HepG2 (cell line): ENCODE measurements around the gene AGO4. TPM values are rescaled to one million over a fixed set of nuclear protein-coding genes. Genes with fewer than 3 reads are reported as not detected.

Source experiments
- ASH2L ChIP-seq: fragments of 300-600, 200-600 bp; sonication (generic); IDR thresholded peaks from 2 replicates; pipeline ENCODE4 v1.7.0; 2017; ENCODE audit warnings: low read depth, mild to moderate bottlenecking, moderate library complexity, mixed read lengths, low read length; ENCODE audit not compliant: insufficient read length
- CC2D1A ChIP-seq: sonication (generic); formaldehyde crosslinking; IDR thresholded peaks from 2 replicates; pipeline ENCODE4 v1.8.1; 2023; ENCODE audit warnings: mild to moderate bottlenecking, missing genetic modification reagents
- CREM ChIP-seq, 2 experiments: sonication (generic) in 1 of 2; formaldehyde crosslinking in 1 of 2; IDR thresholded peaks; 2 replicates each; pipeline versions ENCODE4 v1.4.0 to v1.6.1; 2016 to 2020; ENCODE audit warnings: antibody characterized with exemption in 1 of 2, mild to moderate bottlenecking in 1 of 2, missing genetic modification reagents in 1 of 2
- DNMT1 ChIP-seq: sonication (generic); formaldehyde crosslinking; IDR thresholded peaks from 2 replicates; pipeline ENCODE4 v1.5.1; 2020; ENCODE audit warnings: mild to moderate bottlenecking, missing genetic modification reagents
- FOXO1 ChIP-seq: sonication (generic); formaldehyde crosslinking; IDR thresholded peaks from 2 replicates; pipeline ENCODE4 v1.4.0; 2020; ENCODE audit warnings: missing genetic modification reagents
- GZF1 ChIP-seq: sonication (generic); formaldehyde crosslinking; IDR thresholded peaks from 2 replicates; pipeline ENCODE4 v1.5.1; 2020; ENCODE audit warnings: mild to moderate bottlenecking, missing genetic modification reagents
- IRF2 ChIP-seq: IDR thresholded peaks from 2 replicates; pipeline ENCODE4 v1.6.1; 2018; ENCODE audit warnings: missing genetic modification reagents, missing compliant biosample characterization
- IRX3 ChIP-seq: sonication (generic); formaldehyde crosslinking; IDR thresholded peaks from 2 replicates; pipeline ENCODE4 v1.8.1; 2023; ENCODE audit warnings: mild to moderate bottlenecking, low read depth, missing genetic modification reagents, borderline replicate concordance
- KLF13 ChIP-seq: sonication (generic); formaldehyde crosslinking; IDR thresholded peaks from 2 replicates; pipeline ENCODE4 v1.4.0; 2020; ENCODE audit warnings: mild to moderate bottlenecking, missing genetic modification reagents
- MAZ ChIP-seq, 2 experiments: sonication (generic) in 1 of 2; formaldehyde crosslinking in 1 of 2; IDR thresholded peaks; 2 replicates each; pipeline versions ENCODE4 v1.5.0 to v1.6.1; 2012 to 2020; ENCODE audit warnings: low read depth in 2 of 2, mild to moderate bottlenecking in 2 of 2, borderline replicate concordance in 1 of 2, improper control_type of control experiment in 1 of 2, low read length in 1 of 2, missing genetic modification reagents in 1 of 2, moderate library complexity in 1 of 2
- NONO ChIP-seq, 2 experiments: fragments of 450-650 bp in 1 of 2; sonication (generic) in 1 of 2; formaldehyde crosslinking in 1 of 2; IDR thresholded peaks in 1 of 2; conservative IDR thresholded peaks in 1 of 2; 2 replicates each; pipeline versions ENCODE4 v1.6.1 to v1.8.0; 2017 to 2022; ENCODE audit warnings: mild to moderate bottlenecking in 1 of 2, missing genetic modification reagents in 1 of 2, moderate library complexity in 1 of 2
- RARG ChIP-seq: sonication (generic); formaldehyde crosslinking; IDR thresholded peaks from 2 replicates; pipeline ENCODE4 v1.4.0; 2020; ENCODE audit warnings: low read depth, mild to moderate bottlenecking, missing genetic modification reagents
- TBP ChIP-seq: sonication (generic); formaldehyde crosslinking; IDR thresholded peaks from 2 replicates; pipeline ENCODE4 v1.5.0; 2020; ENCODE audit warnings: missing genetic modification reagents
- ZNF530 ChIP-seq: sonication (generic); formaldehyde crosslinking; IDR thresholded peaks from 2 replicates; pipeline ENCODE4 v1.5.0; 2020; ENCODE audit warnings: low read depth, mild to moderate bottlenecking, missing genetic modification reagents
- ZNF615 ChIP-seq: sonication (generic); formaldehyde crosslinking; IDR thresholded peaks from 2 replicates; pipeline ENCODE4 v1.5.0; 2020; ENCODE audit warnings: mild to moderate bottlenecking, missing genetic modification reagents, borderline replicate concordance
- ZNF75D ChIP-seq: sonication (generic); formaldehyde crosslinking; IDR thresholded peaks from 2 replicates; pipeline ENCODE4 v1.8.1; 2023; ENCODE audit warnings: missing genetic modification reagents, mild to moderate bottlenecking, borderline replicate concordance
- ZNF768 ChIP-seq: sonication (generic); formaldehyde crosslinking; IDR thresholded peaks from 2 replicates; pipeline ENCODE4 v1.4.0; 2020; ENCODE audit warnings: missing genetic modification reagents
- ZNF883 ChIP-seq: sonication (generic); formaldehyde crosslinking; IDR thresholded peaks from 2 replicates; pipeline ENCODE4 v1.5.1; 2020; ENCODE audit warnings: mild to moderate bottlenecking, missing genetic modification reagents; ENCODE audit errors: not compliant biosample characterization
- polyA plus RNA-seq, 8 experiments: library from polyadenylated mRNA; depleted of rRNA in 3 of 8; stranded (reverse) in 7 of 8; unstranded in 1 of 8; fragments of >200 nt; fragmentation: Illumina TruSeq in 4 of 8; extraction: Trizol in 4 of 8; gene quantifications; 2 replicates each; pipeline versions ENCODE4 v1.2.1 to v1.2.3, GENCODE V29; 2011 to 2016; ENCODE audit warnings: low read depth in 4 of 8, missing spikeins in 1 of 8, mixed read lengths in 1 of 8; ENCODE audit not compliant: insufficient read depth in 1 of 8
- total RNA-seq, 5 experiments: library from RNA; depleted of rRNA; stranded (reverse); fragments of >200 nt; fragmentation: Illumina TruSeq; extraction: Trizol; gene quantifications; 2 replicates each; pipeline ENCODE4 v1.2.3, GENCODE V29; 2016; ENCODE audit warnings: low read depth in 1 of 5
- TF ChIP-seq, protein P1 (sequence below): sonication (generic); formaldehyde crosslinking; IDR thresholded peaks from 2 replicates; pipeline ENCODE4 v1.4.0; 2020; ENCODE audit warnings: mild to moderate bottlenecking, missing genetic modification reagents
- TF ChIP-seq, protein P2 (sequence below): sonication (generic); formaldehyde crosslinking; IDR thresholded peaks from 2 replicates; pipeline ENCODE4 v1.4.0; 2020; ENCODE audit warnings: mild to moderate bottlenecking, missing genetic modification reagents
- TF ChIP-seq, protein P3 (sequence below): IDR thresholded peaks from 2 replicates; pipeline ENCODE4 v1.6.1; 2016; ENCODE audit warnings: missing compliant biosample characterization, missing genetic modification reagents, borderline replicate concordance

Gene AGO4
- total and polyA plus RNA-seq, 2 of the 13 experiments (the other 11 are each of a cell fraction or from before 2014, with no cell fraction given): 6.0 to 13.8 TPM

DNA sequence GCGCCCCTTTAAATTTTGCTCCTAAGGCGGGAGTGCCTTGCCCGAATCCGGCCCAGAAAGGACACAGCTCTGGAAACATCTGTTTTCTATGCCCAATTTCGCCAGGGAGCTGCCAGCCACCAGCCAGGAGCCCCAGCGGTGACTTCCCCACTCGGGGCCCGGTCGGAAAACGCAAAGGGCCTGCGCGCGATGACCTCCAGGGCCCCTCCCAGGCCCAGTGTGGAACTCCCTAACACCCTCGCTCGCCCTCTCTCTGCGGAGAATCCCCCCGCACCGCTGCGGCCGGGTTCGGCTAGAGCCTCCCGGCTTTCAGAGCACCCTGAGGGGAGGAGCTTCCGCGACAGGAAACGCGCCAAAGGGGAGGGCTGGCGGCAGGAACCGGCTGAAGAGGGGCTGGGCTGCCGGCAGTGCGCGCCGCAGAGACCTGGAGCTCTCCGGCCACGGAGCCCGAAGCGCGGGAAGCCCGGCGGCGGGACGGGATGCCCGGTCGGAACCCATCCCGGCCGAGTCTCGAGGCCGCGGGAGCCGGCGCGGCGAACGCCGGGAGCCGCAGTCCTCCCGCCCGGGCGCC lies 38.5 kb upstream of the AGO4 start (continued):
- TF ChIP-seq DNMT1 (CRISPR knock-in tag): no peak
- TF ChIP-seq IRF2: peak; percentile 34; the same call in 1 of the 2 replicates
- TF ChIP-seq ZNF883 (CRISPR knock-in tag): no peak
- no peak for TF ChIP-seq FOXO1 (CRISPR knock-in tag)
- TF ChIP-seq ZNF615 (CRISPR knock-in tag): no peak
- TF ChIP-seq RARG: no peak
- TF ChIP-seq, protein P1, sequence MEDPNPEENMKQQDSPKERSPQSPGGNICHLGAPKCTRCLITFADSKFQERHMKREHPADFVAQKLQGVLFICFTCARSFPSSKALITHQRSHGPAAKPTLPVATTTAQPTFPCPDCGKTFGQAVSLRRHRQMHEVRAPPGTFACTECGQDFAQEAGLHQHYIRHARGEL (CRISPR knock-in tag): no peak
- TF ChIP-seq ASH2L: peak; percentile 85
- peak; percentile 62; the same call in 1 of the 2 replicates for TF ChIP-seq ZNF768 (CRISPR knock-in tag)
- TF ChIP-seq KLF13: no peak
- TF ChIP-seq ZNF75D (CRISPR knock-in tag): no peak; the same call in 1 of the 2 replicates
- no peak for TF ChIP-seq IRX3 (CRISPR knock-in tag)
- TF ChIP-seq NONO (IDR thresholded peaks at IDR 0.05): no peak
- no peak for TF ChIP-seq NONO (CRISPR knock-in tag; conservative IDR thresholded peaks at IDR 0.05)
- no peak for TF ChIP-seq TBP (CRISPR knock-in tag)
- no peak for TF ChIP-seq ZNF530 (CRISPR knock-in tag)
- no peak for TF ChIP-seq CREM (IDR thresholded peaks at IDR 0.05)
- no peak for TF ChIP-seq CREM (CRISPR knock-in tag; IDR thresholded peaks at IDR 0.05)
- TF ChIP-seq, protein P2, sequence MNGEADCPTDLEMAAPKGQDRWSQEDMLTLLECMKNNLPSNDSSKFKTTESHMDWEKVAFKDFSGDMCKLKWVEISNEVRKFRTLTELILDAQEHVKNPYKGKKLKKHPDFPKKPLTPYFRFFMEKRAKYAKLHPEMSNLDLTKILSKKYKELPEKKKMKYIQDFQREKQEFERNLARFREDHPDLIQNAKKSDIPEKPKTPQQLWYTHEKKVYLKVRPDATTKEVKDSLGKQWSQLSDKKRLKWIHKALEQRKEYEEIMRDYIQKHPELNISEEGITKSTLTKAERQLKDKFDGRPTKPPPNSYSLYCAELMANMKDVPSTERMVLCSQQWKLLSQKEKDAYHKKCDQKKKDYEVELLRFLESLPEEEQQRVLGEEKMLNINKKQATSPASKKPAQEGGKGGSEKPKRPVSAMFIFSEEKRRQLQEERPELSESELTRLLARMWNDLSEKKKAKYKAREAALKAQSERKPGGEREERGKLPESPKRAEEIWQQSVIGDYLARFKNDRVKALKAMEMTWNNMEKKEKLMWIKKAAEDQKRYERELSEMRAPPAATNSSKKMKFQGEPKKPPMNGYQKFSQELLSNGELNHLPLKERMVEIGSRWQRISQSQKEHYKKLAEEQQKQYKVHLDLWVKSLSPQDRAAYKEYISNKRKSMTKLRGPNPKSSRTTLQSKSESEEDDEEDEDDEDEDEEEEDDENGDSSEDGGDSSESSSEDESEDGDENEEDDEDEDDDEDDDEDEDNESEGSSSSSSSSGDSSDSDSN (CRISPR knock-in tag): peak; percentile 96
- no peak for TF ChIP-seq CC2D1A (CRISPR knock-in tag)
- 0 out of 2 replicates have a peak, but pooled peaks have one; percentile 41 for TF ChIP-seq MAZ (IDR thresholded peaks at IDR 0.05; ENCODE audit: borderline replicate concordance, low read depth, low read length)
- no peak for TF ChIP-seq MAZ (CRISPR knock-in tag; IDR thresholded peaks at IDR 0.05; ENCODE audit: low read depth)
- TF ChIP-seq GZF1: no peak
- TF ChIP-seq, protein P3, sequence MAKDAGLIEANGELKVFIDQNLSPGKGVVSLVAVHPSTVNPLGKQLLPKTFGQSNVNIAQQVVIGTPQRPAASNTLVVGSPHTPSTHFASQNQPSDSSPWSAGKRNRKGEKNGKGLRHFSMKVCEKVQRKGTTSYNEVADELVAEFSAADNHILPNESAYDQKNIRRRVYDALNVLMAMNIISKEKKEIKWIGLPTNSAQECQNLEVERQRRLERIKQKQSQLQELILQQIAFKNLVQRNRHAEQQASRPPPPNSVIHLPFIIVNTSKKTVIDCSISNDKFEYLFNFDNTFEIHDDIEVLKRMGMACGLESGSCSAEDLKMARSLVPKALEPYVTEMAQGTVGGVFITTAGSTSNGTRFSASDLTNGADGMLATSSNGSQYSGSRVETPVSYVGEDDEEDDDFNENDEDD (CRISPR knock-in tag): peak; percentile 34; the same call in 1 of the 2 replicates
